MCF 10A (cell line): ENCODE data around the gene NEIL3. TPM values are rescaled to one million over a fixed set of nuclear protein-coding genes. Genes with fewer than 3 reads are reported as not detected.
A peak's percentile ranks its signal among the peaks of the same experiment; 100 is the strongest.
"Not testable (repeated sequence)": the region's sequence is repeated elsewhere in the genome, so short reads cannot be mapped to it uniquely, and the experiment has no call there.

Source experiments
- BruUV-seq: library from RNA; stranded (reverse); fragments of 400-500 nt; replicated peaks from 2 replicates; lab custom pipeline; 2021; lab: Mats Ljungman, UMichigan
- CTCF ChIA-PET: fragments of 300-600 bp; sonication (Branson Sonifier 250); formaldehyde crosslinking; extraction: SDS; loops from one replicate; lab custom pipeline; 2021; ENCODE audit warnings: antibody characterized with exemption, inconsistent platforms; lab: Yijun Ruan, JAX
- POLR2A ChIA-PET: fragments of 300-600, 350-650 bp; sonication (Branson Sonifier 250); formaldehyde crosslinking; extraction: SDS; loops from one replicate; lab custom pipeline; 2020; ENCODE audit warnings: antibody characterized with exemption, inconsistent platforms; lab: Yijun Ruan, JAX
- DNase-seq: peaks from one replicate; pipeline ENCODE4 v3.0.0-alpha.2; 2018; ENCODE audit not compliant: unreplicated experiment
- H3K27ac Mint-ChIP-seq: one replicate; pipeline ENCODE4 v1.8.0; 2022; ENCODE audit warnings: mild to moderate bottlenecking, low read depth, mixed read lengths; ENCODE audit not compliant: unreplicated experiment
- H3K27me3 Mint-ChIP-seq: one replicate; pipeline ENCODE4 v1.8.0; 2022; ENCODE audit warnings: mixed read lengths; ENCODE audit not compliant: insufficient read depth, unreplicated experiment
- H3K36me3 Mint-ChIP-seq: one replicate; pipeline ENCODE4 v1.8.0; 2022; ENCODE audit warnings: mild to moderate bottlenecking, moderate library complexity, mixed read lengths; ENCODE audit not compliant: insufficient read depth, unreplicated experiment
- H3K4me1 Mint-ChIP-seq: one replicate; pipeline ENCODE4 v1.8.0; 2022; ENCODE audit warnings: mixed read lengths; ENCODE audit not compliant: insufficient read depth, unreplicated experiment
- H3K4me3 Mint-ChIP-seq: one replicate; pipeline ENCODE4 v1.8.0; 2022; ENCODE audit warnings: mild to moderate bottlenecking, moderate library complexity, mixed read lengths; ENCODE audit not compliant: unreplicated experiment
- H3K9me3 Mint-ChIP-seq: one replicate; pipeline ENCODE4 v1.8.0; 2022; ENCODE audit warnings: mixed read lengths; ENCODE audit not compliant: unreplicated experiment
- CTCF ChIP-seq: fragments of 200-600 bp; IDR thresholded peaks from one replicate; pipeline ENCODE4 v1.8.0; 2022; ENCODE audit warnings: antibody characterized with exemption, mild to moderate bottlenecking; ENCODE audit not compliant: unreplicated experiment
- intact Hi-C: fragments of 100-400 bp; cut with micrococcal nuclease; formaldehyde crosslinking; loops from 2 replicates; pipeline ENCODE4 v1.14.1; 2022
- total RNA-seq: library from RNA; stranded (reverse); gene quantifications from 2 replicates; pipeline ENCODE4 v1.2.3, GENCODE V29; 2022

Gene NEIL3
- total RNA-seq, 1 experiment from 2014 or later, result 5.8 TPM

GRCh38 chr4:177301126-177301639 lies 8.5 kb upstream of the NEIL3 start:
- Mint-ChIP-seq H3K36me3 (no peaks in the 10 kb centered on the region), H3K27me3 (no peaks in the 10 kb centered on the region), H3K4me3 (no peak overlapping the region), H3K27ac (no peak overlapping the region), H3K4me1 (peaks cover 13% of the 10 kb centered on the region), H3K9me3 (no peaks in the 10 kb centered on the region)
- no TSS peak for BruUV-seq
- intact Hi-C loops, result no loop called here
- TF ChIP-seq CTCF, result no peak
- ChIA-PET POLR2A (interaction anchor here (0.6 to 1.5 kb wide), 3 partner anchors 12 to 969 kb away, joined by 3 read pairs; no protein-coding TSS in a partner anchor), CTCF (interaction anchor here (0.7 kb wide), 1 partner anchor 20 kb away, joined by 3 read pairs; no protein-coding TSS in a partner anchor)
- DNase-seq, result no peak

GRCh38 chr4:177302371-177303100 lies 7.1 kb upstream of the NEIL3 start:
- no peaks in the 10 kb centered on the region for H3K36me3 Mint-ChIP-seq
- no peak for TF ChIP-seq CTCF
- intact Hi-C loops, result no loop called here
- no peaks in the 10 kb centered on the region for H3K27me3 Mint-ChIP-seq
- no peak overlapping the region for H3K4me3 Mint-ChIP-seq
- ChIA-PET CTCF (interaction anchor here (0.7 kb wide), 1 partner anchor 204 kb away, joined by 3 read pairs; no protein-coding TSS in a partner anchor), POLR2A (no interaction called here)
- no peak overlapping the region for H3K27ac Mint-ChIP-seq
- peaks cover 13% of the 10 kb centered on the region for H3K4me1 Mint-ChIP-seq
- BruUV-seq, result no TSS peak
- no peaks in the 10 kb centered on the region for H3K9me3 Mint-ChIP-seq
- DNase-seq, result peak; percentile 34

GRCh38 chr4:177304094-177304493 lies 5.6 kb upstream of the NEIL3 start:
- intact Hi-C loops, result no loop called here
- BruUV-seq, result no TSS peak
- POLR2A ChIA-PET, result interaction anchor here (0.8 to 1.5 kb wide), 2 partner anchors 9 to 18 kb away, joined by 3 to 4 read pairs; no protein-coding TSS in a partner anchor

GRCh38 chr4:177304864-177305263 lies 4.8 kb upstream of the NEIL3 start:
- intact Hi-C loops, H3K27ac Mint-ChIP-seq, H3K9me3 Mint-ChIP-seq, H3K27me3 Mint-ChIP-seq, DNase-seq, H3K4me3 Mint-ChIP-seq, BruUV-seq, H3K36me3 Mint-ChIP-seq: not testable (repeated sequence)
- ChIA-PET POLR2A (interaction anchor here (0.8 to 1.5 kb wide), 2 partner anchors 9 to 17 kb away, joined by 3 to 4 read pairs; no protein-coding TSS in a partner anchor), CTCF (interaction anchor here (0.6 to 1.3 kb wide), 3 partner anchors 34 to 503 kb away, joined by 3 to 6 read pairs (median 3); no protein-coding TSS in a partner anchor)
- H3K4me1 Mint-ChIP-seq, result peaks cover 23% of the 10 kb centered on the region

More at GRCh38 chr4:177304094-177304493, 5.6 kb upstream of the NEIL3 start:
- no peak for DNase-seq
- H3K4me1 Mint-ChIP-seq, result peaks cover 23% of the 10 kb centered on the region
- no peak overlapping the region for H3K4me3 Mint-ChIP-seq
- H3K27me3 Mint-ChIP-seq, result no peaks in the 10 kb centered on the region
- no peak overlapping the region for H3K27ac Mint-ChIP-seq
- TF ChIP-seq CTCF, result no peak
- H3K9me3 Mint-ChIP-seq, result no peaks in the 10 kb centered on the region
- no peaks in the 10 kb centered on the region for H3K36me3 Mint-ChIP-seq
- CTCF ChIA-PET, result interaction anchor here (0.5 to 1.6 kb wide), 5 partner anchors 26 to 63 kb away, joined by 3 to 6 read pairs (median 3); no protein-coding TSS in a partner anchor
